Bronchial smooth muscle cell (primary cell): ENCODE results near the gene ZNF594. TPM values are rescaled to one million over a fixed set of nuclear protein-coding genes. Genes with fewer than 3 reads are reported as not detected.

Source experiments
- total RNA-seq: library from RNA; depleted of rRNA; stranded (reverse); fragments of >200 nt; gene quantifications from 2 replicates; pipeline ENCODE4 v1.2.1, GENCODE V29; 2014

The ZNF594 gene
- 4.8 and 6.5 TPM in 2 replicates for total RNA-seq

DNA sequence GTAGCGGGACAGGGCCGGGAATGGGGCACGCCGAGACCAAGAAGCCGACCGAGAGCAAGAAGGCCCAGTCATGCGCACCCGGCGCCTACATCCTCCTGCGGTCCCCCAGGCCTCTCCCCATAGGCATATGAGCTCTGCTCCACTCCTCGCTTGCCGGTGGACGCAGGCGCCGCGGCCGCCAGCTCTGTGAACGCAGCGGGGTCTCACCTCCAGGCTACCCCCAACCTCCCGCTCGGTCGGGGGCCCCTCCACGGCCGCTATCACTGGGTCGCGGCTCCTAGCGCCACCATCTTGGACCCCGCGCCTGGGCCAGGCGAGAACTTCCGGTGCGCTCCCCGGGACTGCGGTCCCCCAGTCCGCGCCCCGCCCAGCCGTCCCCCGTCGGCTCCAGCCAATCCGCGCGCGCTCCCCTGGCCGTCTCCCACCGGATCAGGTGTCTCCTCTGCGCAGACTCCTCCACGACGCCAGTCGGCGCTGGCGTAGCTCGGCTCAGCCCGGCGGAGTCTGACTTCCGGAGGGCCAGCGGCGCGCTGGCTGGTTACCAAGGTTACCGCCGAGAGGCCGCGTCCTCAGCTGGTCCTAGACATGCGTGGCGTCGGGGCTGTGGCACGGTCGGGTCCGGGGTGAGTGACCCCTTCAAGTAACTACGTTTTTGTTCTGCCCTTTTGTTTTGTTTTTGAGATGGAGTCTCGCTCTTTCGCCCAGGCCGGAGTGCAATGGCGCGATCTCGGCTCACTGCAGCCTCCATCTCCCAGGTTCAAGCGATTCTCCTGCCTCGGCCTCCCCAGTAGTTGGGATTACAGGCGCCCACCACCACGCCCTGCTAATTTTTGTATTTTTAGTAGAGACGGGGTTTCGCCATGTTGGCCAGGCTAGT, at the start of gene ZNF594:
Gene ZNF594, minus strand, starts transcription at position 328 of the 877 bp plus-strand sequence. CDS start 7,612 bp downstream, outside the sequence.

DNA sequence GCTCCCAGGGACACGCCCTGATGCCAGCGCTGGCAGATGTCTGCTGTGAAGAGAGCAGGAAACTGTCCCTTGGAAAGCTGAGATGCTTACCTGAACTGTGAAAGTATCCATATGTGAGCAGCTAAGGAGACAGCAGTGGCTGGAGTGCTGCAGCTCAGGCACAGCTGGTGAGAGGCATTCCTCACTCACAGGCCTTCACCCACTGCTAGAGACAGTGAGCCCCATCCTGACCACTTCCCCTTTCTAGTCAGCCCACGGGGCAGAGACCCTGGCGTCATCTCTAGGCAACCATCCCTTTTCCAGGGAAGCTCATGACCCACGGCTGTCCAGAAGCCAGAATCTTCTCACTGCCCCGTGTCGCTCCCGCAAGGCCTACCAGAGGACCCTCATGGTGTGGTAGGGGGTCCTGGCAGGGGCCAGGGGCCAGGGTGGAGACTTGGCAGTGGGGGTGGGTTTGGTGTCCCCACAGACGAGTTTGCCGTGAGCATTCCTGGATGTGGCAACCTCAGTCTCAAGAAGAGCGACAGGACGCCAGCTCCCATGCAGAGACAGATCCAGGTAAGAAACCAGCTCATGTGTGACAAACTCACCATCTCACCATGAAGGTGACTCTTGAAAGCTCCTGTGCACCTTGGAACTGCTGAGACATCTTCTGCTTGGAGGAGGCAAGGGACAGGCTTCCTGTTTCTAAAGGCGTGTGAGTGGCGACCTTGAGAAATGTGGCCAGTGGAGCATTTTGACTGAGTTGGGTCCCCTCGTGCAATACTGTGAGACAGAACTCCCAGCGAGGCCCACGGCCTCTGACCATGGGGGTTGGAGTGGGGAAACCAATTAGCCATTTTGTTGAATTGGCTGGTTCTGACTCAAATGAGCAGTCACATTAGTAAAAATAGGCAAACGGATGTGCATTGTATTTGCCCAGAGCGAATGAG, 43.2 kb upstream of the ZNF594 start, which contains the start of gene SCIMP:
Gene SCIMP, minus strand, starts transcription at position 216 of the 932 bp plus-strand sequence. Its CDS starts 105 bp downstream, at position 111.

Other genes starting within 250 kb of the ZNF594 start
- 419 and 524 TPM in 2 replicates for gene PFN1, start 243.3 kb downstream of the ZNF594 start, total RNA-seq
- gene ENO3, start 240.7 kb downstream of the ZNF594 start, total RNA-seq: 2.2 TPM in 2 replicates
- gene SPAG7, start 224.1 kb downstream of the ZNF594 start, total RNA-seq: 51.7 and 58.0 TPM in 2 replicates
- gene CAMTA2, start 204.2 kb downstream of the ZNF594 start, total RNA-seq: 4.5 and 5.4 TPM in 2 replicates
- 0.09 and 0.32 TPM in 2 replicates for gene INCA1, start 194.3 kb downstream of the ZNF594 start, total RNA-seq
- gene KIF1C, start 193.9 kb downstream of the ZNF594 start, total RNA-seq: 70.3 and 76.3 TPM in 2 replicates
- 0.32 TPM in 1 of 2 replicates, not detected in the other for gene SLC52A1, start 156.4 kb downstream of the ZNF594 start, total RNA-seq
- gene ZFP3, start 113.4 kb downstream of the ZNF594 start, total RNA-seq: 0.69 and 1.3 TPM in 2 replicates
- gene ZNF232, start 80.0 kb downstream of the ZNF594 start, total RNA-seq: 6.3 and 7.7 TPM in 2 replicates
- gene USP6, start 75.8 kb downstream of the ZNF594 start, total RNA-seq: under 0.01 TPM in 1 of 2 replicates, not detected in the other
- not detected in 2 replicates for gene SCIMP, start 43.0 kb upstream of the ZNF594 start, total RNA-seq
- gene RABEP1, start 90.4 kb upstream of the ZNF594 start, total RNA-seq: 36.7 and 39.2 TPM in 2 replicates
- 39.2 and 48.9 TPM in 2 replicates for gene NUP88, start 227.8 kb upstream of the ZNF594 start, total RNA-seq
- 45.2 and 46.5 TPM in 2 replicates for gene RPAIN, start 228.3 kb upstream of the ZNF594 start, total RNA-seq
- 131 and 157 TPM in 2 replicates for gene C1QBP, start 247.3 kb upstream of the ZNF594 start, total RNA-seq